ENCODE measurements around the gene KICS2.
"Not testable (repeated sequence)": the region's sequence is repeated elsewhere in the genome, so short reads cannot be mapped to it uniquely, and the experiment has no call there.

KICS2 gene

GRCh38 chr12:64219145-64219544 is 3.0 kb downstream of the KICS2 start:
- no peak for DNase-seq (ENCODE audit: low read depth)
- H3K4me3 ChIP-seq (ENCODE audit: low read depth, low read length) = no peak overlapping the region

- no peak for DNase-seq (ENCODE audit: low read depth)
- H3K4me3 ChIP-seq (ENCODE audit: low read depth, low read length) = no peak overlapping the region
Measured at GRCh38 chr12:64218597-64218996, 3.5 kb downstream of the KICS2 start.

GRCh38 chr12:64217643-64218042 is 4.5 kb downstream of the KICS2 start:
- not testable (repeated sequence) for DNase-seq (ENCODE audit: low read depth); H3K4me3 ChIP-seq (ENCODE audit: low read depth, low read length)

GRCh38 chr12:64216239-64216638 is 5.9 kb downstream of the KICS2 start:
- DNase-seq (ENCODE audit: low read depth) = no peak
- no peak overlapping the region for H3K4me3 ChIP-seq (ENCODE audit: low read depth, low read length)

GRCh38 chr12:64212119-64212746 is 9.9 kb downstream of the KICS2 start:
- DNase-seq (ENCODE audit: low read depth) = no peak
- no peak overlapping the region for H3K4me3 ChIP-seq (ENCODE audit: low read depth, low read length)

- H3K4me3 ChIP-seq (ENCODE audit: low read depth, low read length) = no peak overlapping the region
- no peak for DNase-seq (ENCODE audit: low read depth)
Measured at GRCh38 chr12:64207453-64207852, 14.6 kb downstream of the KICS2 start.

- no peak for DNase-seq (ENCODE audit: low read depth)
- no peak overlapping the region for H3K4me3 ChIP-seq (ENCODE audit: low read depth, low read length)
Measured at GRCh38 chr12:64205542-64205941, 16.6 kb downstream of the KICS2 start.

- DNase-seq (ENCODE audit: low read depth) = no peak
- H3K4me3 ChIP-seq (ENCODE audit: low read depth, low read length) = no peak overlapping the region
Measured at GRCh38 chr12:64203775-64204174, 18.3 kb downstream of the KICS2 start.

- no peak overlapping the region for H3K4me3 ChIP-seq (ENCODE audit: low read depth, low read length)
- no peak for DNase-seq (ENCODE audit: low read depth)
Measured at GRCh38 chr12:64203036-64203435, 19.1 kb downstream of the KICS2 start.

- DNase-seq (ENCODE audit: low read depth); H3K4me3 ChIP-seq (ENCODE audit: low read depth, low read length): not testable (repeated sequence)
Measured at GRCh38 chr12:64195841-64196240, 26.3 kb downstream of the KICS2 start.

- no peak overlapping the region for H3K4me3 ChIP-seq (ENCODE audit: low read depth, low read length)
- no peak for DNase-seq (ENCODE audit: low read depth)
Measured at GRCh38 chr12:64194333-64195149, 27.6 kb downstream of the KICS2 start.

- DNase-seq (ENCODE audit: low read depth) = no peak
- H3K4me3 ChIP-seq (ENCODE audit: low read depth, low read length) = no peak overlapping the region
Measured at GRCh38 chr12:64193931-64194330, 28.2 kb downstream of the KICS2 start.

- H3K4me3 ChIP-seq (ENCODE audit: low read depth, low read length) = no peak overlapping the region
- no peak for DNase-seq (ENCODE audit: low read depth)
Measured at GRCh38 chr12:64192644-64193444, 29.3 kb downstream of the KICS2 start.

- DNase-seq (ENCODE audit: low read depth) = no peak
- H3K4me3 ChIP-seq (ENCODE audit: low read depth, low read length) = no peak overlapping the region
Measured at GRCh38 chr12:64190140-64190539, 32.0 kb downstream of the KICS2 start.

GRCh38 chr12:64189530-64189929 is 32.6 kb downstream of the KICS2 start:
- H3K4me3 ChIP-seq (ENCODE audit: low read depth, low read length) = no peak overlapping the region
- DNase-seq (ENCODE audit: low read depth) = no peak

- no peak for DNase-seq (ENCODE audit: low read depth)
- no peak overlapping the region for H3K4me3 ChIP-seq (ENCODE audit: low read depth, low read length)
Measured at GRCh38 chr12:64187794-64188193, 34.3 kb downstream of the KICS2 start.

GRCh38 chr12:64187370-64187769 is 34.7 kb downstream of the KICS2 start:
- H3K4me3 ChIP-seq (ENCODE audit: low read depth, low read length) = no peak overlapping the region
- DNase-seq (ENCODE audit: low read depth) = peak; percentile 49

GRCh38 chr12:64186789-64187188 is 35.3 kb downstream of the KICS2 start:
- H3K4me3 ChIP-seq (ENCODE audit: low read depth, low read length) = no peak overlapping the region
- DNase-seq (ENCODE audit: low read depth) = no peak

- no peak overlapping the region for H3K4me3 ChIP-seq (ENCODE audit: low read depth, low read length)
- DNase-seq (ENCODE audit: low read depth) = no peak
Measured at GRCh38 chr12:64184216-64184615, 37.9 kb downstream of the KICS2 start.

Measured in skeletal muscle cell (primary cell).